ENCODE data around the gene LAMP1.
A peak's percentile ranks its signal among the peaks of the same experiment; 100 is the strongest.
"Not testable (repeated sequence)": the region's sequence is repeated elsewhere in the genome, so short reads cannot be mapped to it uniquely, and the experiment has no call there.

Gene LAMP1

GRCh38 chr13:113298043-113298945, 1.3 kb downstream of the LAMP1 start:
- DNase-seq, result peak; percentile 15

- DNase-seq, result no peak
These were observed 2.9 kb downstream of the LAMP1 start for GRCh38 chr13:113299951-113300350.

- DNase-seq, result no peak
These were observed 5.9 kb downstream of the LAMP1 start for GRCh38 chr13:113302986-113303385.

- DNase-seq, result no peak
These were observed 7.1 kb downstream of the LAMP1 start for GRCh38 chr13:113304121-113304520.

GRCh38 chr13:113305208-113305607, 8.2 kb downstream of the LAMP1 start:
- DNase-seq, result no peak

GRCh38 chr13:113307491-113307890, 10.5 kb downstream of the LAMP1 start:
- no peak for DNase-seq

- DNase-seq, result no peak
These were observed 12.4 kb downstream of the LAMP1 start for GRCh38 chr13:113309473-113309872.

GRCh38 chr13:113314112-113314511, 17.1 kb downstream of the LAMP1 start:
- not testable (repeated sequence) for DNase-seq

GRCh38 chr13:113314895-113315470, 17.9 kb downstream of the LAMP1 start:
- DNase-seq, result not testable (repeated sequence)

- no peak for DNase-seq
These were observed 19.0 kb downstream of the LAMP1 start for GRCh38 chr13:113315992-113316391.

GRCh38 chr13:113317031-113317430, 20.0 kb downstream of the LAMP1 start:
- no peak for DNase-seq

- no peak for DNase-seq
These were observed 21.9 kb downstream of the LAMP1 start for GRCh38 chr13:113318956-113319355.

GRCh38 chr13:113319371-113319770, 22.3 kb downstream of the LAMP1 start:
- no peak for DNase-seq

GRCh38 chr13:113320226-113320875, 23.3 kb downstream of the LAMP1 start:
- DNase-seq, result no peak

GRCh38 chr13:113321546-113321945, 24.5 kb downstream of the LAMP1 start:
- DNase-seq, result no peak

- DNase-seq, result no peak
These were observed 25.0 kb downstream of the LAMP1 start for GRCh38 chr13:113322043-113322461.

- no peak for DNase-seq
These were observed 26.0 kb downstream of the LAMP1 start for GRCh38 chr13:113322890-113323651.

- DNase-seq, result no peak
These were observed 26.8 kb downstream of the LAMP1 start for GRCh38 chr13:113323869-113324268.

GRCh38 chr13:113324398-113324797, 27.4 kb downstream of the LAMP1 start:
- no peak for DNase-seq

- no peak for DNase-seq
These were observed 28.7 kb downstream of the LAMP1 start for GRCh38 chr13:113325779-113326178.

- DNase-seq, result no peak
These were observed 30.3 kb downstream of the LAMP1 start for GRCh38 chr13:113327391-113327765.

GRCh38 chr13:113327766-113328471, 30.9 kb downstream of the LAMP1 start:
- DNase-seq, result no peak
